Measurements from ENCODE around the gene UIMC1. TPM values are rescaled to one million over a fixed set of nuclear protein-coding genes. Genes with fewer than 3 reads are reported as not detected.

The UIMC1 gene
- total RNA-seq, 1 experiment from 2014 or later: 38.4 TPM

GRCh38 chr5:176860381-176860780 is 146.2 kb downstream of the UIMC1 start:
- intact Hi-C loops (cut with micrococcal nuclease): no loop called here
- H3K36me3 ChIP-seq (ENCODE audit: control insufficient read depth in 1 of 2, insufficient read depth in 2 of 2, low read length in 2 of 2): no peaks in the 10 kb centered on the region
- ChIA-PET RAD21 (ENCODE audit: low non-redundant PET in 1 of 2, low total read pairs in 2 of 2, uncharacterized antibody in 2 of 2, unreplicated experiment in 2 of 2) (no interaction called here), CTCF (no interaction called here), POLR2A (no interaction called here)
- no peak overlapping the region for H3K9ac ChIP-seq (ENCODE audit: low read length)
- H3K4me3 ChIP-seq (replicated peaks in 1 of 2; ENCODE audit: low read depth in 1 of 2, low read length in 2 of 2): no peak overlapping the region
- H2AFZ ChIP-seq (ENCODE audit: low read depth, low read length, poor library complexity, severe bottlenecking): no peak overlapping the region
- H3K9me3 ChIP-seq (ENCODE audit: control insufficient read depth in 1 of 2, insufficient read depth in 1 of 2, low read depth in 1 of 2, low read length in 2 of 2): no peaks in the 10 kb centered on the region
- H3K79me2 ChIP-seq (ENCODE audit: insufficient read depth, low read length): no peaks in the 10 kb centered on the region
- no peak for ATAC-seq
- no peak overlapping the region for H3K27ac ChIP-seq (ENCODE audit: low read depth, low read length)
- H3K9me2 ChIP-seq (ENCODE audit: insufficient read depth): no peaks in the 10 kb centered on the region
- BruUV-seq (replicated peaks): no TSS peak
- H3K4me2 ChIP-seq (ENCODE audit: low read length): no peak overlapping the region
- H4K20me1 ChIP-seq (ENCODE audit: insufficient read depth): no peaks in the 10 kb centered on the region
- H3K27me3 ChIP-seq (ENCODE audit: insufficient read depth, low read length): no peaks in the 10 kb centered on the region
- DNase-seq (ENCODE audit: low read depth, low spot score): no peak
- no peaks in the 10 kb centered on the region for H3K4me1 ChIP-seq (ENCODE audit: control insufficient read depth in 1 of 2, insufficient read depth in 2 of 2, low read length in 2 of 2)
- TF ChIP-seq FOSL1 (IDR thresholded peaks at IDR 0.05; ENCODE audit: low read depth) (no peak), RAD21 (IDR thresholded peaks at IDR 0.05; ENCODE audit: low read depth) (no peak), EZH2 (IDR thresholded peaks at IDR 0.05) (no peak), JUND (IDR thresholded peaks at IDR 0.05) (no peak), ZNF274 (IDR thresholded peaks at IDR 0.05; ENCODE audit: low read depth, low read length) (no peak), EGR1 (IDR thresholded peaks at IDR 0.05; ENCODE audit: low read depth) (no peak), SP1 (IDR thresholded peaks at IDR 0.05; ENCODE audit: low read depth) (no peak)
- TF ChIP-seq, protein P1, sequence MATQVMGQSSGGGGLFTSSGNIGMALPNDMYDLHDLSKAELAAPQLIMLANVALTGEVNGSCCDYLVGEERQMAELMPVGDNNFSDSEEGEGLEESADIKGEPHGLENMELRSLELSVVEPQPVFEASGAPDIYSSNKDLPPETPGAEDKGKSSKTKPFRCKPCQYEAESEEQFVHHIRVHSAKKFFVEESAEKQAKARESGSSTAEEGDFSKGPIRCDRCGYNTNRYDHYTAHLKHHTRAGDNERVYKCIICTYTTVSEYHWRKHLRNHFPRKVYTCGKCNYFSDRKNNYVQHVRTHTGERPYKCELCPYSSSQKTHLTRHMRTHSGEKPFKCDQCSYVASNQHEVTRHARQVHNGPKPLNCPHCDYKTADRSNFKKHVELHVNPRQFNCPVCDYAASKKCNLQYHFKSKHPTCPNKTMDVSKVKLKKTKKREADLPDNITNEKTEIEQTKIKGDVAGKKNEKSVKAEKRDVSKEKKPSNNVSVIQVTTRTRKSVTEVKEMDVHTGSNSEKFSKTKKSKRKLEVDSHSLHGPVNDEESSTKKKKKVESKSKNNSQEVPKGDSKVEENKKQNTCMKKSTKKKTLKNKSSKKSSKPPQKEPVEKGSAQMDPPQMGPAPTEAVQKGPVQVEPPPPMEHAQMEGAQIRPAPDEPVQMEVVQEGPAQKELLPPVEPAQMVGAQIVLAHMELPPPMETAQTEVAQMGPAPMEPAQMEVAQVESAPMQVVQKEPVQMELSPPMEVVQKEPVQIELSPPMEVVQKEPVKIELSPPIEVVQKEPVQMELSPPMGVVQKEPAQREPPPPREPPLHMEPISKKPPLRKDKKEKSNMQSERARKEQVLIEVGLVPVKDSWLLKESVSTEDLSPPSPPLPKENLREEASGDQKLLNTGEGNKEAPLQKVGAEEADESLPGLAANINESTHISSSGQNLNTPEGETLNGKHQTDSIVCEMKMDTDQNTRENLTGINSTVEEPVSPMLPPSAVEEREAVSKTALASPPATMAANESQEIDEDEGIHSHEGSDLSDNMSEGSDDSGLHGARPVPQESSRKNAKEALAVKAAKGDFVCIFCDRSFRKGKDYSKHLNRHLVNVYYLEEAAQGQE (IDR thresholded peaks at IDR 0.05; ENCODE audit: low read depth): no peak
- TF ChIP-seq, protein P2, sequence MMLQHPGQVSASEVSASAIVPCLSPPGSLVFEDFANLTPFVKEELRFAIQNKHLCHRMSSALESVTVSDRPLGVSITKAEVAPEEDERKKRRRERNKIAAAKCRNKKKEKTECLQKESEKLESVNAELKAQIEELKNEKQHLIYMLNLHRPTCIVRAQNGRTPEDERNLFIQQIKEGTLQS (IDR thresholded peaks at IDR 0.05): no peak

Measured in HCT116 (cell line).